Calu3 (cell line): ENCODE data around the gene FAM163A. TPM values are rescaled to one million over a fixed set of nuclear protein-coding genes. Genes with fewer than 3 reads are reported as not detected.

ENCODE experiments used
- BruUV-seq: library from RNA; stranded (reverse); fragments of 400-500 nt; replicated peaks from 2 replicates; lab custom pipeline; 2021; lab: Mats Ljungman, UMichigan
- CTCF ChIA-PET: fragments of 300-600 bp; sonication (Branson Sonifier 250); formaldehyde crosslinking; loops from one replicate; lab custom pipeline; 2022; ENCODE audit warnings: antibody characterized with exemption; lab: Charles Lee
- DNase-seq: peaks from one replicate; pipeline ENCODE4 v3.0.0; 2022
- H3K27ac Mint-ChIP-seq: one replicate; pipeline ENCODE4 v1.8.0; 2022; ENCODE audit warnings: mixed read lengths; ENCODE audit not compliant: unreplicated experiment
- H3K27me3 Mint-ChIP-seq: one replicate; pipeline ENCODE4 v1.8.0; 2022; ENCODE audit warnings: mixed read lengths; ENCODE audit not compliant: unreplicated experiment
- H3K36me3 Mint-ChIP-seq: one replicate; pipeline ENCODE4 v1.8.0; 2022; ENCODE audit warnings: mild to moderate bottlenecking, moderate library complexity, mixed read lengths; ENCODE audit not compliant: insufficient read depth, unreplicated experiment
- H3K4me1 Mint-ChIP-seq: one replicate; pipeline ENCODE4 v1.8.0; 2022; ENCODE audit warnings: mild to moderate bottlenecking, low read depth, mixed read lengths; ENCODE audit not compliant: unreplicated experiment
- H3K4me3 Mint-ChIP-seq: one replicate; pipeline ENCODE4 v1.8.0; 2022; ENCODE audit warnings: mild to moderate bottlenecking, low read depth, moderate library complexity, mixed read lengths; ENCODE audit not compliant: unreplicated experiment
- H3K9me3 Mint-ChIP-seq: one replicate; pipeline ENCODE4 v1.8.0; 2022; ENCODE audit warnings: low read depth, mixed read lengths; ENCODE audit not compliant: unreplicated experiment
- CTCF ChIP-seq: fragments of 200-600 bp; IDR thresholded peaks from one replicate; pipeline ENCODE4 v1.8.0; 2022; ENCODE audit warnings: antibody characterized with exemption; ENCODE audit not compliant: unreplicated experiment
- intact Hi-C: fragments of 100-400 bp; cut with micrococcal nuclease; formaldehyde crosslinking; loops from one replicate; pipeline ENCODE4 v1.10.0; 2022; ENCODE audit not compliant: unreplicated experiment
- total RNA-seq: library from RNA; stranded (reverse); gene quantifications from 2 replicates; pipeline ENCODE4 v1.2.3, GENCODE V29; 2022

The FAM163A gene
- total RNA-seq, 1 experiment from 2014 or later, result not detected

GRCh38 chr1:179865377-179865776 is 122.3 kb downstream of the FAM163A start:
- TF ChIP-seq CTCF, result no peak
- CTCF ChIA-PET, result no interaction called here
- H3K4me3 Mint-ChIP-seq, result no peak overlapping the region
- no peaks in the 10 kb centered on the region for H3K4me1 Mint-ChIP-seq
- no peak for DNase-seq
- peaks cover 36% of the 10 kb centered on the region for H3K36me3 Mint-ChIP-seq
- no TSS peak for BruUV-seq
- intact Hi-C loops, result loop anchor here (5.0 kb wide), 1 partner anchor 312 kb away; no protein-coding TSS in a partner anchor
- no peaks in the 10 kb centered on the region for H3K9me3 Mint-ChIP-seq
- H3K27me3 Mint-ChIP-seq, result no peaks in the 10 kb centered on the region
- H3K27ac Mint-ChIP-seq, result no peak overlapping the region

Other genes with a start within 250 kb of the FAM163A start
- not detected in 2 replicates for gene NPHS2, start 167.3 kb upstream of the FAM163A start, total RNA-seq
- gene TDRD5, start 151.5 kb upstream of the FAM163A start, total RNA-seq, result 0.17 TPM in 1 of 2 replicates, not detected in the other
- 115 and 121 TPM in 2 replicates for gene TOR1AIP2, start 134.5 kb downstream of the FAM163A start, total RNA-seq
- gene TOR1AIP1, start 139.0 kb downstream of the FAM163A start, total RNA-seq, result 40.1 and 46.7 TPM in 2 replicates
- 37.8 and 42.3 TPM in 2 replicates for gene CEP350, start 211.5 kb downstream of the FAM163A start, total RNA-seq